ENCODE measurements around the gene EXOC6.

EXOC6 gene

GRCh38 chr10:92832998-92833650, 15.2 kb upstream of the EXOC6 start:
- in situ Hi-C loops (cut with MboI; ENCODE audit: low sequenced_read_pairs), result no loop called here

- in situ Hi-C loops (cut with MboI; ENCODE audit: low sequenced_read_pairs), result no loop called here
Measured at GRCh38 chr10:92834331-92834730, 14.0 kb upstream of the EXOC6 start.

- in situ Hi-C loops (cut with MboI; ENCODE audit: low sequenced_read_pairs), result no loop called here
Measured at GRCh38 chr10:92834986-92835385, 13.3 kb upstream of the EXOC6 start.

- in situ Hi-C loops (cut with MboI; ENCODE audit: low sequenced_read_pairs), result no loop called here
Measured at GRCh38 chr10:92837456-92837855, 10.9 kb upstream of the EXOC6 start.

- in situ Hi-C loops (cut with MboI; ENCODE audit: low sequenced_read_pairs), result no loop called here
Measured at GRCh38 chr10:92839191-92840085, 8.9 kb upstream of the EXOC6 start.

- in situ Hi-C loops (cut with MboI; ENCODE audit: low sequenced_read_pairs), result no loop called here
Measured at GRCh38 chr10:92844746-92845145, 3.6 kb upstream of the EXOC6 start.

GRCh38 chr10:92845921-92846320, 2.4 kb upstream of the EXOC6 start:
- in situ Hi-C loops (cut with MboI; ENCODE audit: low sequenced_read_pairs), result no loop called here

GRCh38 chr10:92846344-92846743, 2.0 kb upstream of the EXOC6 start:
- in situ Hi-C loops (cut with MboI; ENCODE audit: low sequenced_read_pairs), result no loop called here

- in situ Hi-C loops (cut with MboI; ENCODE audit: low sequenced_read_pairs), result no loop called here
Measured at GRCh38 chr10:92846854-92847201, 1.5 kb upstream of the EXOC6 start.

GRCh38 chr10:92847202-92847864, 987 bp upstream of the EXOC6 start:
- in situ Hi-C loops (cut with MboI; ENCODE audit: low sequenced_read_pairs), result no loop called here

- in situ Hi-C loops (cut with MboI; ENCODE audit: low sequenced_read_pairs), result no loop called here
Measured at GRCh38 chr10:92848037-92848440, 281 bp upstream of the EXOC6 start.

- in situ Hi-C loops (cut with MboI; ENCODE audit: low sequenced_read_pairs), result no loop called here
Measured at GRCh38 chr10:92849234-92849525, 860 bp downstream of the EXOC6 start.

GRCh38 chr10:92849576-92850090, 1.3 kb downstream of the EXOC6 start:
- in situ Hi-C loops (cut with MboI; ENCODE audit: low sequenced_read_pairs), result no loop called here

GRCh38 chr10:92850185-92850584, 1.9 kb downstream of the EXOC6 start:
- in situ Hi-C loops (cut with MboI; ENCODE audit: low sequenced_read_pairs), result no loop called here

- in situ Hi-C loops (cut with MboI; ENCODE audit: low sequenced_read_pairs), result no loop called here
Measured at GRCh38 chr10:92851003-92851402, 2.7 kb downstream of the EXOC6 start.

GRCh38 chr10:92855560-92855959, 7.2 kb downstream of the EXOC6 start:
- in situ Hi-C loops (cut with MboI; ENCODE audit: low sequenced_read_pairs), result no loop called here

- in situ Hi-C loops (cut with MboI; ENCODE audit: low sequenced_read_pairs), result no loop called here
Measured at GRCh38 chr10:92857904-92858514, 9.7 kb downstream of the EXOC6 start.

- in situ Hi-C loops (cut with MboI; ENCODE audit: low sequenced_read_pairs), result no loop called here
Measured at GRCh38 chr10:92867235-92867634, 18.9 kb downstream of the EXOC6 start.

- in situ Hi-C loops (cut with MboI; ENCODE audit: low sequenced_read_pairs), result no loop called here
Measured at GRCh38 chr10:92868036-92868435, 19.7 kb downstream of the EXOC6 start.

- in situ Hi-C loops (cut with MboI; ENCODE audit: low sequenced_read_pairs), result no loop called here
Measured at GRCh38 chr10:92868557-92868956, 20.2 kb downstream of the EXOC6 start.

GRCh38 chr10:92873029-92873428, 24.7 kb downstream of the EXOC6 start:
- in situ Hi-C loops (cut with MboI; ENCODE audit: low sequenced_read_pairs), result no loop called here
